Adrenal gland (tissue), 12 donors: ENCODE measurements around the gene ATP12A. TPM values are rescaled to one million over a fixed set of nuclear protein-coding genes. Genes with fewer than 3 reads are reported as not detected.

Experiments
- DNase-seq, 7 donors: peaks; one replicate each; pipeline ENCODE4 v3.0.0-alpha.2; 2019 to 2020
- H3K27ac ChIP-seq, 5 donors: fragments of 200-600 bp; sonication (generic) in 4 of 5; 1 replicate in 3 of 5; 2 replicates in 2 of 5; pipeline versions ENCODE4 v1.5.1 to v1.8.0; 2016 to 2020; ENCODE audit warnings: mild to moderate bottlenecking in 1 of 5
- H3K27me3 ChIP-seq: fragments of 200-600 bp; 2 replicates; pipeline ENCODE4 v1.8.0; 2021
- H3K36me3 ChIP-seq, 2 donors: fragments of 200-600 bp; replicated peaks in 1 of 2; 1 replicate in 1 of 2; 2 replicates in 1 of 2; pipeline versions ENCODE4 v1.5.1 to v1.8.0; 2018 to 2022
- H3K4me1 ChIP-seq, 2 donors: fragments of 200-600 bp; replicated peaks in 1 of 2; 1 replicate in 1 of 2; 2 replicates in 1 of 2; pipeline versions ENCODE4 v1.5.1 to v1.8.0; 2018 to 2021
- H3K4me3 ChIP-seq, 4 donors: fragments of 200-600 bp; sonication (generic) in 3 of 4; one replicate each; pipeline ENCODE4 v1.5.1; 2016 to 2018
- H3K9me3 ChIP-seq, 3 donors: fragments of 200-600 bp; sonication (generic) in 1 of 3; replicated peaks in 1 of 3; 1 replicate in 2 of 3; 2 replicates in 1 of 3; pipeline versions ENCODE4 v1.5.1 to v1.8.0; 2016 to 2021
- POLR2A ChIP-seq, 2 donors: fragments of 450-650 bp; IDR thresholded peaks; one replicate each; pipeline ENCODE4 v1.6.1; 2017; ENCODE audit warnings: antibody characterized with exemption in 2 of 2, mild to moderate bottlenecking in 2 of 2, moderate library complexity in 1 of 2
- WGBS, 4 donors: extraction: QIAGEN DNeasy Blood & Tissue Kit in 2 of 4; methylation state at CpG; one replicate each; pipeline versions ENCODE4 v1.1.5 to v1.1.7; 2013 to 2017; 5-methylcytosine and 5-hydroxymethylcytosine counted together
- intact Hi-C, 2 donors: fragments of 100-400 bp; cut with DNase I; formaldehyde crosslinking; loops; one replicate each; pipeline versions ENCODE4 v1.14.1 to v1.15.0; 2022 to 2023
- polyA plus RNA-seq, 3 donors: library from polyadenylated mRNA; stranded (reverse); fragments of 200-250 nt in 2 of 3; fragments of 350-450 nt in 1 of 3; fragmentation: Illumina TruSeq in 1 of 3; extraction: RNeasy Lipid Tissue Mini Kit (QIAGEN cat#74804) in 1 of 3; gene quantifications; one replicate each; pipeline ENCODE4 v1.2.3, GENCODE V29; 2013 to 2014
- small RNA-seq, 2 donors: library from RNA; depleted of rRNA; stranded (forward); fragments of <200 nt; gene quantifications; one replicate each; pipeline ENCODE3, GENCODE V24; 2016
- total RNA-seq, 9 donors: library from RNA; depleted of rRNA in 4 of 9; stranded (reverse); fragments of >200 nt in 4 of 9; fragments of 120-200 nt in 1 of 9; fragmentation: NEBNext Ultra II Directional in 1 of 9; extraction: Animal tissue kit (Norgen Biotek cat#: 25700) in 1 of 9; gene quantifications; one replicate each; pipeline versions ENCODE4 v1.1.0 to v1.2.4, GENCODE V29; 2013 to 2023
- TF ChIP-seq, protein P1 (sequence below), 6 experiments: fragments of 450-650 bp in 4 of 6; fragments of 200-600 bp in 2 of 6; sonication (generic) in 1 of 6; IDR thresholded peaks; 1 replicate in 5 of 6; 2 replicates in 1 of 6; pipeline versions ENCODE4 v1.5.1 to v1.8.0; 2016 to 2021; ENCODE audit warnings: antibody characterized with exemption in 6 of 6, mild to moderate bottlenecking in 2 of 6, moderate library complexity in 1 of 6
- donor health status: healthy with polysubstance abuse.
- donor health status: Bipolar disorder and iron deficiency.
- donor health status: DM: yes; HTN: yes; CAD: no.
- donor health status: DM: no; HTN: no; CAD: no.
- donor health status: DM: no; HTN: no; CAD: no.
- donor health status: DM: yes; HTN: yes; CAD: no.

Gene ATP12A
- total and polyA plus RNA-seq, 12 donors, result 0.04 to 0.06 TPM; not detected in 10

DNA sequence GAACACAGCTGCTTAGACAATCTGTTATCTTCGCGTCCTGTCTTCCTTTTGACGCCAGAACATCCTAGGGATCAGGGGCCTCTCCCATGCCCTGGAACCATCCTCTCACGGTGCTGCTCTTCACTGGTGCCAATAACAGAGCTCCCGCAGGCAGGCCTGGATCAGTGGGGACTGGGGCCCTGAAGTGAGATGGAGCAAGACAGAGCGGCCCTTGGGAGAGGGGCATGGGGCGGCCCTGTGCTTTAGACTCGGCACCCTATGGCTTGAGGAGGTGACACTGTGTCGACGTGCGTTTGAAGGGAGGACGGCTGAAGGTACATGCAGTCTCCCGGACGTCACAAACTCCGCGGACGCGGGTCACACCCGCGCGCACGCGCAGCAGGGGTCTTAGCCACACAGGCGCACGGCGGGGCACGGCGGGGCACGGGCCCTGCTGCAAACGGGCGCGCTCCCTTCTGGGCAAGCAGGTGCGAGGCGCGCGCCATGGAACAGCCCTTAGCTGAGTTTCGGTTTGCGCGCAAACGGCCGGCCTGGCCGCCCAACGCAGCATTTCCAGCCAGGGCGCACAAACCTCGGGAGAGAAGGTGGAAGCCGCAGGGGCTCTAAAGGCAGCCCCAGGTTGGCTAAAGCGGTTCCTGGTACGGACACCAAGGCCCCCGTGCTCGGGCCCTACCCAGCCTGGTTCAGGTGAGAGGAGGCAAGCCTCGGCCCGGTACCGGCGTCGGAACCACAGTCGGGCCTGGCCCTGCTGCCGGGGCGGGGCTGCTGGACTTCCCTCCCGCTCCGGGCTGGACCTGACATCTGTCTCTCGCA is 67.2 kb downstream of the ATP12A start:
- no peaks in the 10 kb centered on the region for H3K36me3 ChIP-seq
- peaks cover 41% of the 10 kb centered on the region for H3K27me3 ChIP-seq
- DNase-seq, result no peak
- TF ChIP-seq POLR2A (IDR thresholded peaks at IDR 0.05), result no peak
- TF ChIP-seq, protein P1, sequence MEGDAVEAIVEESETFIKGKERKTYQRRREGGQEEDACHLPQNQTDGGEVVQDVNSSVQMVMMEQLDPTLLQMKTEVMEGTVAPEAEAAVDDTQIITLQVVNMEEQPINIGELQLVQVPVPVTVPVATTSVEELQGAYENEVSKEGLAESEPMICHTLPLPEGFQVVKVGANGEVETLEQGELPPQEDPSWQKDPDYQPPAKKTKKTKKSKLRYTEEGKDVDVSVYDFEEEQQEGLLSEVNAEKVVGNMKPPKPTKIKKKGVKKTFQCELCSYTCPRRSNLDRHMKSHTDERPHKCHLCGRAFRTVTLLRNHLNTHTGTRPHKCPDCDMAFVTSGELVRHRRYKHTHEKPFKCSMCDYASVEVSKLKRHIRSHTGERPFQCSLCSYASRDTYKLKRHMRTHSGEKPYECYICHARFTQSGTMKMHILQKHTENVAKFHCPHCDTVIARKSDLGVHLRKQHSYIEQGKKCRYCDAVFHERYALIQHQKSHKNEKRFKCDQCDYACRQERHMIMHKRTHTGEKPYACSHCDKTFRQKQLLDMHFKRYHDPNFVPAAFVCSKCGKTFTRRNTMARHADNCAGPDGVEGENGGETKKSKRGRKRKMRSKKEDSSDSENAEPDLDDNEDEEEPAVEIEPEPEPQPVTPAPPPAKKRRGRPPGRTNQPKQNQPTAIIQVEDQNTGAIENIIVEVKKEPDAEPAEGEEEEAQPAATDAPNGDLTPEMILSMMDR (IDR thresholded peaks at IDR 0.05), result no peak
- 0 to 2% (median 1%) methylated on average over 6 to 61 of the region's 61 CpGs for WGBS, 4 donors
- no peak overlapping the region for H3K4me3 ChIP-seq
- no peaks in the 10 kb centered on the region for H3K4me1 ChIP-seq
- H3K9me3 ChIP-seq, result no peaks in the 10 kb centered on the region
- H3K27ac ChIP-seq, result no peak overlapping the region
- intact Hi-C loops, result no loop called here

DNA sequence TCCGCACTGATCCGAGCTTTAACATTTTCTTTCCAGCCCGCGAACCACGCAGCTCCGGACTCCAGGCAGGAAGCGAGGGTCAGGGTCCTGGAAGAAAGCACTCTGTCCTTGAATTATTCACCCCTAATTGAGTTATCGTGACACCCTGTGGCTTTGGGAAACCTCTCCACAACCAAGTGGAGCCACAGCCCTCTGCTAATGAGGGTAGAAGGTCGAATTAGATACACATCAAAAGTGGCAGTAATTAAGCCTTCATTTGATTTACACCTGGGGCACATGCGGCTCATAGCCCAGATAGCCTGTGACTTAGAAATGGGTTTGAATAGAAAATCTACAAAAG is 67.8 kb downstream of the ATP12A start:
- intact Hi-C loops, result no loop called here
- Histone ChIP-seq H3K4me3 (no peak overlapping the region), H3K36me3 (no peaks in the 10 kb centered on the region), H3K9me3 (no peaks in the 10 kb centered on the region), H3K27me3 (peaks cover 41% of the 10 kb centered on the region), H3K4me1 (no peaks in the 10 kb centered on the region), H3K27ac (no peak overlapping the region)
- 5 to 11% (median 5%) methylated on average over 10 of the region's 10 CpGs for WGBS, 4 donors
- TF ChIP-seq, protein P1 (IDR thresholded peaks at IDR 0.05), result no peak
- TF ChIP-seq POLR2A (IDR thresholded peaks at IDR 0.05), result no peak
- no peak for DNase-seq

DNA sequence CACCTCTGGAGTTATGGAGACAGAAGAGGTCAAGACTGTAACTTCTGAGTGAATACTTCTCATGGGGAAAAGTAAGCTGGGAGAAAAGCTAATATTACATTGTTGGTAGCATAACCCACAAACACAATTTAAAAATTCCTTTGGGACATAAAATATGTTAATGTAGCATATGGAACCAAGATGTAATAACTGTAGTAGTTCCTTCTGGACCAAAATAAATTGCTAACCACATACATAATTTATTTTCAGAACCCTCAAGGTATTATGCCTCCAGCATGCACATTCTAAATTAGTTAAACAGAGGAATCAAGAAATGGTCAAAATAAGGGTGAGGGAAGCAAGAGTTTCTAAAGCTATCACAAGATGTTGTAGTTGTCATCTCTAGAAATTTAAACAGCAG is 79.0 kb downstream of the ATP12A start:
- Histone ChIP-seq H3K27ac (no peak overlapping the region), H3K36me3 (no peaks in the 10 kb centered on the region), H3K4me1 (no peaks in the 10 kb centered on the region), H3K9me3 (no peaks in the 10 kb centered on the region), H3K27me3 (peaks cover 16% of the 10 kb centered on the region), H3K4me3 (no peak overlapping the region)
- intact Hi-C loops, result no loop called here
- TF ChIP-seq, protein P1 (IDR thresholded peaks at IDR 0.05), result no peak
- no peak for TF ChIP-seq POLR2A (IDR thresholded peaks at IDR 0.05)
- no peak for DNase-seq

Small RNAs within 50 kb of the gene (small RNA-seq; reads per million reads assigned to genes)
- gene RNY1P7, result 0 reads per million in 2 donors

Other genes starting within 250 kb of the ATP12A start
- gene PARP4, start 167.6 kb upstream of the ATP12A start, total RNA-seq, result 10 to 100 TPM; 39.5 to 92.2 (median 71.8) TPM
- 10 to 100 TPM; 19.8 to 43.5 (median 21.6) TPM for gene PARP4, start 167.6 kb upstream of the ATP12A start, polyA plus RNA-seq
- under 1 TPM in 1 of 9 donors, not detected in 8; 0.28 TPM for gene RNF17, start 83.8 kb downstream of the ATP12A start, total RNA-seq
- gene RNF17, start 83.8 kb downstream of the ATP12A start, polyA plus RNA-seq, result not detected